DMS153 treated with DMSO at 0.1 percent for 48 hours (cell line): Measurements from ENCODE around the gene PITHD1.
"Not testable (repeated sequence)": the region's sequence is repeated elsewhere in the genome, so short reads cannot be mapped to it uniquely, and the experiment has no call there.

ENCODE experiments used
- DNase-seq: peaks from one replicate; lab custom pipeline; 2025; ENCODE audit not compliant: unreplicated experiment; lab: John Stamatoyannopoulos, UW

The PITHD1 gene

GRCh38 chr1:23777979-23778814, at the start of gene PITHD1:
PITHD1 (plus strand) TSS chr1:23778418; CDS start chr1:23778516, 98 bp downstream.
- peak; percentile 70 for DNase-seq

GRCh38 chr1:23732363-23733224, 45.6 kb upstream of the PITHD1 start:
- no peak for DNase-seq

GRCh38 chr1:23733281-23733680, 44.9 kb upstream of the PITHD1 start:
- not testable (repeated sequence) for DNase-seq

GRCh38 chr1:23736437-23737134, 41.6 kb upstream of the PITHD1 start:
- DNase-seq = no peak

GRCh38 chr1:23741609-23742008, 36.6 kb upstream of the PITHD1 start:
- no peak for DNase-seq

- peak; percentile 16 for DNase-seq
Observed at GRCh38 chr1:23742670-23743286, 35.4 kb upstream of the PITHD1 start.

- peak; percentile 30 for DNase-seq
Observed at GRCh38 chr1:23743287-23744152, 34.7 kb upstream of the PITHD1 start, which contains the start of gene ELOA. ELOA (plus strand) TSS chr1:23743471; CDS start chr1:23743504, 33 bp downstream.

- DNase-seq = no peak
Observed at GRCh38 chr1:23745515-23745914, 32.7 kb upstream of the PITHD1 start.

- no peak for DNase-seq
Observed at GRCh38 chr1:23748016-23748415, 30.2 kb upstream of the PITHD1 start.

- peak; percentile 6 for DNase-seq
Observed at GRCh38 chr1:23751050-23751814, 27.0 kb upstream of the PITHD1 start.

GRCh38 chr1:23751815-23752200, 26.4 kb upstream of the PITHD1 start:
- no peak for DNase-seq

GRCh38 chr1:23752909-23753308, 25.3 kb upstream of the PITHD1 start:
- no peak for DNase-seq

- no peak for DNase-seq
Observed at GRCh38 chr1:23756676-23757075, 21.5 kb upstream of the PITHD1 start.

- DNase-seq = no peak
Observed at GRCh38 chr1:23757812-23758211, 20.4 kb upstream of the PITHD1 start.

- DNase-seq = no peak
Observed at GRCh38 chr1:23759277-23759676, 18.9 kb upstream of the PITHD1 start.

GRCh38 chr1:23763041-23763577, 15.1 kb upstream of the PITHD1 start:
- no peak for DNase-seq

- no peak for DNase-seq
Observed at GRCh38 chr1:23768733-23769132, 9.5 kb upstream of the PITHD1 start.

GRCh38 chr1:23772049-23772853, 6.0 kb upstream of the PITHD1 start:
- DNase-seq = peak; percentile 31
